Astrocyte (in vitro differentiated cells and primary cell): ENCODE measurements around the gene TMEM161B. TPM values are rescaled to one million over a fixed set of nuclear protein-coding genes. Genes with fewer than 3 reads are reported as not detected.

Source experiments
- DNase-seq: peaks from one replicate; pipeline ENCODE4 v3.0.0-alpha.2; 2010; ENCODE audit warnings: low read depth
- FAIRE-seq: peaks from 2 replicates; lab custom pipeline; 2011; peaks lifted over from hg19 to GRCh38; lab: Jason Lieb, UNC
- H2AFZ ChIP-seq: 2 replicates; pipeline ENCODE4 v1.6.0; 2012; ENCODE audit warnings: low read depth, low read length, inconsistent platforms
- H3K27ac ChIP-seq: 2 replicates; pipeline ENCODE4 v1.5.1; 2011; ENCODE audit warnings: low read depth, low read length, inconsistent platforms
- H3K27me3 ChIP-seq: 2 replicates; pipeline ENCODE4 v1.6.0; 2011; ENCODE audit warnings: low read length, inconsistent platforms; ENCODE audit not compliant: insufficient read depth
- H3K36me3 ChIP-seq: 2 replicates; pipeline ENCODE4 v1.5.1; 2011; ENCODE audit warnings: low read length, inconsistent platforms; ENCODE audit not compliant: insufficient read depth
- H3K4me1 ChIP-seq: 2 replicates; pipeline ENCODE4 v1.5.1; 2011; ENCODE audit warnings: low read length, inconsistent platforms; ENCODE audit not compliant: insufficient read depth
- H3K4me2 ChIP-seq: 2 replicates; pipeline ENCODE4 v1.6.0; 2012; ENCODE audit warnings: low read length, inconsistent platforms
- H3K4me3 ChIP-seq: 2 replicates; pipeline ENCODE4 v1.5.1; 2011; ENCODE audit warnings: low read depth, mild to moderate bottlenecking, low read length, inconsistent platforms; ENCODE audit not compliant: insufficient read depth
- H3K79me2 ChIP-seq: 2 replicates; pipeline ENCODE4 v1.6.0; 2012; ENCODE audit warnings: mild to moderate bottlenecking, low read length, inconsistent platforms; ENCODE audit not compliant: insufficient read depth
- H3K9ac ChIP-seq: 2 replicates; pipeline ENCODE4 v1.6.0; 2012; ENCODE audit warnings: mild to moderate bottlenecking, low read length, inconsistent platforms
- H3K9me3 ChIP-seq: 2 replicates; pipeline ENCODE4 v1.5.1; 2012; ENCODE audit warnings: low read depth, mild to moderate bottlenecking, low read length, inconsistent platforms; ENCODE audit not compliant: insufficient read depth
- H4K20me1 ChIP-seq: 2 replicates; pipeline ENCODE4 v1.6.0; 2012; ENCODE audit warnings: low read length, inconsistent platforms; ENCODE audit not compliant: insufficient read depth
- H3K27ac Mint-ChIP-seq: one replicate; pipeline ENCODE4 v1.8.0; 2021; ENCODE audit warnings: mild to moderate bottlenecking, mixed read lengths; ENCODE audit not compliant: unreplicated experiment
- H3K27me3 Mint-ChIP-seq: one replicate; pipeline ENCODE4 v1.8.0; 2021; ENCODE audit warnings: low read depth, mixed read lengths; ENCODE audit not compliant: unreplicated experiment
- H3K36me3 Mint-ChIP-seq: one replicate; pipeline ENCODE4 v1.8.0; 2021; ENCODE audit warnings: low read depth, mixed read lengths; ENCODE audit not compliant: unreplicated experiment
- H3K4me1 Mint-ChIP-seq: one replicate; pipeline ENCODE4 v1.8.0; 2021; ENCODE audit warnings: low read depth, mixed read lengths; ENCODE audit not compliant: unreplicated experiment
- H3K4me3 Mint-ChIP-seq: one replicate; pipeline ENCODE4 v1.8.0; 2021; ENCODE audit warnings: mild to moderate bottlenecking, moderate library complexity, mixed read lengths; ENCODE audit not compliant: unreplicated experiment
- H3K9me3 Mint-ChIP-seq: one replicate; pipeline ENCODE4 v1.8.0; 2021; ENCODE audit warnings: mild to moderate bottlenecking, mixed read lengths; ENCODE audit not compliant: unreplicated experiment
- EZH2 ChIP-seq: IDR thresholded peaks from 2 replicates; pipeline ENCODE4 v1.6.1; 2012; ENCODE audit warnings: mild to moderate bottlenecking, low read length, inconsistent platforms; ENCODE audit not compliant: insufficient read depth
- total RNA-seq: library from RNA; stranded (reverse); gene quantifications from 2 replicates; pipeline ENCODE4 v1.2.1, GENCODE V29; 2021
- TF ChIP-seq, protein P1 (sequence below): IDR thresholded peaks from 2 replicates; pipeline ENCODE4 v1.5.1; 2011; ENCODE audit warnings: low read depth, mild to moderate bottlenecking, inconsistent platforms, low read length, moderate library complexity; ENCODE audit not compliant: insufficient read depth

The TMEM161B gene
- total RNA-seq, 1 donor from 2014 or later = 10.8 TPM

DNA sequence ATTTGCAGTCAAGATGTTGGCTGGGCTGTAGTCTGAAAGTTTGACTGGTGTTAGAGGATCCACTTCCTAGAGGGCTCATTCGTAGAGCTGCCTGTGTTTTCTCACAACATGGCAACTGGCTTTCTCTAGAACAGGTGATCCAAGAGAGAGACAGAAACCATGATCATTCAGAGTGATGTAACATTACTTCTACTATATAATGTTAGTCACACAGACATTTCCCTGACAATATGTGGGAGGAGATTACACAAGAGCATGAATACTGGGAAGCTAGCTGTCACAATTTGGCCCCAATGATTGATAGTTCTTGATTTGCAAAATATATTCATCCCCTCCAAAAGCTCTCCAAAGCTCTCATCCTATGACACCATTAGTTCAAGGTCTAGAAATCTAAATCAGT lies 10.9 kb upstream of the TMEM161B start:
- H3K27ac ChIP-seq = no peak overlapping the region
- no peak overlapping the region for H2AFZ ChIP-seq
- FAIRE-seq = no peak
- H3K9ac ChIP-seq = no peak overlapping the region
- H3K27me3 ChIP-seq = no peaks in the 10 kb centered on the region
- no peak overlapping the region for H3K4me2 ChIP-seq
- no peaks in the 10 kb centered on the region for H3K9me3 Mint-ChIP-seq
- no peaks in the 10 kb centered on the region for H3K27me3 Mint-ChIP-seq
- H3K4me1 ChIP-seq = no peaks in the 10 kb centered on the region
- H3K36me3 Mint-ChIP-seq = peaks cover 3% of the 10 kb centered on the region
- H3K27ac Mint-ChIP-seq = no peak overlapping the region
- no peaks in the 10 kb centered on the region for H3K9me3 ChIP-seq
- H3K4me3 ChIP-seq = no peak overlapping the region
- no peak overlapping the region for H3K4me3 Mint-ChIP-seq
- no peak for TF ChIP-seq EZH2
- TF ChIP-seq, protein P1, sequence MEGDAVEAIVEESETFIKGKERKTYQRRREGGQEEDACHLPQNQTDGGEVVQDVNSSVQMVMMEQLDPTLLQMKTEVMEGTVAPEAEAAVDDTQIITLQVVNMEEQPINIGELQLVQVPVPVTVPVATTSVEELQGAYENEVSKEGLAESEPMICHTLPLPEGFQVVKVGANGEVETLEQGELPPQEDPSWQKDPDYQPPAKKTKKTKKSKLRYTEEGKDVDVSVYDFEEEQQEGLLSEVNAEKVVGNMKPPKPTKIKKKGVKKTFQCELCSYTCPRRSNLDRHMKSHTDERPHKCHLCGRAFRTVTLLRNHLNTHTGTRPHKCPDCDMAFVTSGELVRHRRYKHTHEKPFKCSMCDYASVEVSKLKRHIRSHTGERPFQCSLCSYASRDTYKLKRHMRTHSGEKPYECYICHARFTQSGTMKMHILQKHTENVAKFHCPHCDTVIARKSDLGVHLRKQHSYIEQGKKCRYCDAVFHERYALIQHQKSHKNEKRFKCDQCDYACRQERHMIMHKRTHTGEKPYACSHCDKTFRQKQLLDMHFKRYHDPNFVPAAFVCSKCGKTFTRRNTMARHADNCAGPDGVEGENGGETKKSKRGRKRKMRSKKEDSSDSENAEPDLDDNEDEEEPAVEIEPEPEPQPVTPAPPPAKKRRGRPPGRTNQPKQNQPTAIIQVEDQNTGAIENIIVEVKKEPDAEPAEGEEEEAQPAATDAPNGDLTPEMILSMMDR = no peak
- H3K36me3 ChIP-seq = no peaks in the 10 kb centered on the region
- H3K79me2 ChIP-seq = no peaks in the 10 kb centered on the region
- H3K4me1 Mint-ChIP-seq = no peaks in the 10 kb centered on the region
- DNase-seq = no peak
- no peaks in the 10 kb centered on the region for H4K20me1 ChIP-seq

DNA sequence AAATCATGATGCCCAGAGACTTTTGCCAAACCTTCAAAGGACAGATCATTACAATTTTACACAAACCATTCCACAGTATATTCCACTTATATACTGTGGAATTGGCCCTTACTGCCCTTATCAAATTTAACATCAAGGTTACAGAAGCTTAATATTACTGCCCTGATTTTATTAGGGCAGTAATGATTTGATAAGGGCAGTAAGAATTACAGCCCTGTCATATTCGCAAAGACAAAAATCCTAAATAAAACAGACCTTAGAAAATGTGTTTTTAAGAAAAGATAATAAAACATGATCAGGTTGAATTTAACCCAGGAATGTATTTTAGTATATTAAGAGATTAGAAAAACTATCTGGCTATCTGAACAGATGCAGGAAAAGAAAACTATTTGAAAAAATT lies 7.7 kb upstream of the TMEM161B start:
- no peak for DNase-seq
- Mint-ChIP-seq H3K36me3 (peaks cover 6% of the 10 kb centered on the region), H3K9me3 (no peaks in the 10 kb centered on the region), H3K27ac (no peak overlapping the region), H3K4me3 (no peak overlapping the region), H3K4me1 (no peaks in the 10 kb centered on the region), H3K27me3 (no peaks in the 10 kb centered on the region)
- no peaks in the 10 kb centered on the region for H3K9me3 ChIP-seq
- H3K4me3 ChIP-seq = no peak overlapping the region
- H2AFZ ChIP-seq = no peak overlapping the region
- H3K27me3 ChIP-seq = no peaks in the 10 kb centered on the region
- H3K79me2 ChIP-seq = peaks cover 3% of the 10 kb centered on the region
- H3K9ac ChIP-seq = no peak overlapping the region
- H3K4me2 ChIP-seq = no peak overlapping the region
- TF ChIP-seq, protein P1 = no peak
- H3K4me1 ChIP-seq = no peaks in the 10 kb centered on the region
- H4K20me1 ChIP-seq = no peaks in the 10 kb centered on the region
- no peak overlapping the region for H3K27ac ChIP-seq
- FAIRE-seq = no peak
- no peaks in the 10 kb centered on the region for H3K36me3 ChIP-seq

DNA sequence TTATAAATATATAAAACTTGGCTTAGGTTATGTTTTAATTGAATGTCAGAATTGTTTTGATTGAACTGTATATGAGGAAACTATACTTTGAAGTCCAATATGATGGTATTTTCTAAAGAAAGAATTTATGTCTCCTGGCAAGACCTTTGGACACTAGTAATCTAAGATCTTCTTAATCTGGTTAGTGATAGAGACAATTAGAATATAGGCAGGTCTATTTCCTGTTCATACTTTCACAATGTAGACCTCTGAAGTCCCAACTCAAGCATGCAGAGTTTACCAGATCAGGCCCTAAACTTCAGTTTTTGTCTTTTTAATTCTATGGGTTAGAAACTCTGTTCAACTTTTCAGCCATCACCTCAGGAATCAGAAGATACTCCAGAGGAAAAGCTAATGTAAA lies 6.9 kb upstream of the TMEM161B start:
- Histone ChIP-seq H3K79me2 (peaks cover 11% of the 10 kb centered on the region), H3K4me3 (no peak overlapping the region), H3K27ac (no peak overlapping the region), H3K4me2 (no peak overlapping the region), H3K4me1 (no peaks in the 10 kb centered on the region), H3K9ac (no peak overlapping the region), H3K36me3 (peaks cover 3% of the 10 kb centered on the region), H3K9me3 (no peaks in the 10 kb centered on the region), H3K27me3 (no peaks in the 10 kb centered on the region), H4K20me1 (no peaks in the 10 kb centered on the region), H2AFZ (no peak overlapping the region)
- TF ChIP-seq, protein P1 = no peak
- TF ChIP-seq EZH2 = no peak
- no peaks in the 10 kb centered on the region for H3K4me1 Mint-ChIP-seq
- H3K4me3 Mint-ChIP-seq = no peak overlapping the region
- H3K36me3 Mint-ChIP-seq = peaks cover 6% of the 10 kb centered on the region
- FAIRE-seq (no peak), DNase-seq (no peak)
- no peaks in the 10 kb centered on the region for H3K27me3 Mint-ChIP-seq
- no peaks in the 10 kb centered on the region for H3K9me3 Mint-ChIP-seq
- H3K27ac Mint-ChIP-seq = no peak overlapping the region
